HG02943 (cell line): ENCODE data around the gene TMEM86A.
"Not testable (repeated sequence)": the region's sequence is repeated elsewhere in the genome, so short reads cannot be mapped to it uniquely, and the experiment has no call there.

ENCODE experiments used
- ATAC-seq: cut with Tn5 transposase; IDR thresholded peaks from one replicate; pipeline ENCODE4 v1.9.1; 2021; ENCODE audit warnings: mild to moderate bottlenecking, low read depth, moderate library complexity; ENCODE audit not compliant: unreplicated experiment

TMEM86A gene, protein sequence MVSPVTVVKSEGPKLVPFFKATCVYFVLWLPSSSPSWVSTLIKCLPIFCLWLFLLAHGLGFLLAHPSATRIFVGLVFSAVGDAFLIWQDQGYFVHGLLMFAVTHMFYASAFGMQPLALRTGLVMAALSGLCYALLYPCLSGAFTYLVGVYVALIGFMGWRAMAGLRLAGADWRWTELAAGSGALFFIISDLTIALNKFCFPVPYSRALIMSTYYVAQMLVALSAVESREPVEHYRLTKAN

GRCh38 chr11:18698341-18699268 is at the start of gene TMEM86A:
Gene TMEM86A (plus strand): TSS chr11:18698779. CDS start chr11:18698887, 108 bp downstream.
- ATAC-seq = peak; percentile 78

GRCh38 chr11:18650353-18650752 is 48.2 kb upstream of the TMEM86A start:
- no peak for ATAC-seq

DNA sequence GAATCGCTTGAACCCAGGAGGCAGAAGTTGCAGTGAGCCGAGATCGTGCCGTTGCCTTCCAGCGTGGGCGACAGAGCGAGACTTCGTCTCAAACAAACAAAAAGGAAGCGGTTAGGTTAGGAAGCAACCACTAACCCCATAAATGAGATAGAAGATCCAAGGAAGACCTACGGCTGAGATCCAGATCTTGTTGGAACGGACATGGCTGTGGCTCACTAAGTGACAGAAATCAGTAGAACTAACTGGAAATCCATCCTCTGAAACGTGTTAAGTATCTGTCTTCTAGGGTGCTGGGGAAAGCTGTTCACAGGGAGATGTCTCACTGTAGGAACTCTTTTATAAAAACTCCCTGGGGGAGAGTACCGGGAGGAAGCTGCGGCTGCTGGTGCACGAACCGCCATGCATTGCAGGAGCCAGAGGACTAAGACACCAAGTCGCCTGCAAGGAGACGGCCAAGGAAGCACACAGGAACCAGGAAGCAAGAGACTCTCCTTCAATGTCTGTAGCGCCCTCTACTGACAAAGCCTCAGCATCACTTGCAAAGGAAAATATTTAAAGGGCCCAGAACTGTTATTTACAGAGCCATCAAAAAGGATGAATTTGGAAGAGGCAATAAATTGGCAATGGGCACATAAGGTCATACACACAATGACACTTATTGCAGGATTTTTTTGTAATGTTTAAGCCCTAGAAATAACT is 47.6 kb upstream of the TMEM86A start:
- no peak for ATAC-seq

GRCh38 chr11:18657673-18658072 is 40.9 kb upstream of the TMEM86A start:
- ATAC-seq = no peak

GRCh38 chr11:18665353-18665872 is 33.2 kb upstream of the TMEM86A start:
- not testable (repeated sequence) for ATAC-seq

DNA sequence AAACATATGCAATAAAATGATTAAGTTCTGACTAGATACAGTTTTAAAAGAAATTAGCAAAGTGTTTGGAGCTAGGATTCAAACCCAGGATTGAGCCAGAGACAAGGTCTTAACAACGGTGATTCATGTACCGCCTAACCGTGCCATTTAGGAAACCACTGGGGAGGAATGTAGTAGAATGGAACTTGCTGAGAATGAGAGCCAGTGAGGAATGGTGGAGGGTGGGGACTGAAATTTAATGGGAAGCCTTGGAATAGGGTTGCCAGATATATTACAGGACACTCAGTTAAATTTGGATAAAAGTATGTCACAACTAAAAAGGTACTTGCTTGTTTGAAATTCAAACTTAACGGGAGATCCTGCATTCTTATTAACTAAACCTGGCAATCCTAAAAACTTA is 30.4 kb upstream of the TMEM86A start:
- ATAC-seq = no peak

- ATAC-seq = no peak
These were observed 29.4 kb upstream of the TMEM86A start for GRCh38 chr11:18669219-18669596.

DNA sequence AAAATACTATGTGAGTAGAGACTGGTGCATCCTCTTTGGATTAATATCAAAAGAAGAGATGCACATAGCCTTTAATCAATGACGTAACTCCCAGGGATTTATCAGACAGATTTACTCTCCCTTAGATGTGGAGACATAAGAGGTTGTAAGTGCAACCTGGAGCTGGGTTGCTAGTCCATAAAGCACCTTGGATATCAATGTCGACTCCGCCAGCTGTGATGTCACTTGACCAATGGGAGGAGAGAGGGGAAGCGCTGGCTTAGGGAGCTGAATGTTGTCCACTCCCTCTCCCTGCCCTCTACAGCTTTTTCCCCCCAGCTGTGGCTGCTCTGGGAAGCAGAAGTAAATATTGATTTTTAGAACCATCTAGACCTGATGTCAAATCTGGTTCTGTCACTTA is 28.9 kb upstream of the TMEM86A start:
- ATAC-seq = no peak

- ATAC-seq = no peak
These were observed 27.3 kb upstream of the TMEM86A start for GRCh38 chr11:18671246-18671645.

- not testable (repeated sequence) for ATAC-seq
These were observed 26.4 kb upstream of the TMEM86A start for GRCh38 chr11:18672209-18672608.

GRCh38 chr11:18676803-18677202 is 21.8 kb upstream of the TMEM86A start:
- no peak for ATAC-seq

GRCh38 chr11:18677560-18677959 is 21.0 kb upstream of the TMEM86A start:
- no peak for ATAC-seq

DNA sequence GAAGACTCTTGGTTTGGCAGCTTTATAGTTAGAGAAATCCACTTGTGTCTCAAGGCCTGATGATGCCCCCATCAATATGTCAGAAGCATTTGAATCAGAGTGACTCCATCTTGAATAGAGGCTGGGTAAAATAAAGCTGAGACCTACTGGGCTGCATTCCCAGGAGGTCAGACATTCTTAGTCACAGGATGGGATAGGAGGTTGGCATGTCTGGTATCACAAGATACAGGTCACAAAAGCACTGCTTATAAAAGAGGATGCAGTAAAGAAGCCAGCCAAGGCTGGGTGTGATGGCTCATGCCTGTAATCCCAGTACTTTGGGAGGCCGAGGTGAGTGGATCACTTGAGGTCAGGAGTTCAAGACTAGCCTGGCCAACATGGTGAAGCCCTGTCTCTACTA is 16.6 kb upstream of the TMEM86A start:
- not testable (repeated sequence) for ATAC-seq

DNA sequence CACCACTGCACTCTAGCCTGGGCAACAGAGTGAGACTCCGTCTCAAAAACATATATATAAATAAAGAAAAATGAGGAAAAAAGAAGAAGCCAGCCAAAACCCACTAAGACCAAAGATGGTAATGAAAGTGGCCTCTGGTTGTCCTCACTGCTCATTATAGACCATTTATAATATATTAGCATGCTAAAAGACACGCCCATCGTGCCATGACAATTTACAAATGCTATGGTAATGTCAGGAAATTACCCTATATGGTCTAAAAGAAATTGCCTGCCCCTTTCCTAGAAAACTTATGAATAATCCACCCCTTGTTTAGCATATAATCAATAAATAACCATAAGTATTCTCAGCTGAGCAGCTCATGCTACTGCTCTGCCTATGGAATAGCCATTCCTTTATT is 16.1 kb upstream of the TMEM86A start:
- ATAC-seq = no peak

- ATAC-seq = no peak
These were observed 14.3 kb upstream of the TMEM86A start for GRCh38 chr11:18684267-18684666.

DNA sequence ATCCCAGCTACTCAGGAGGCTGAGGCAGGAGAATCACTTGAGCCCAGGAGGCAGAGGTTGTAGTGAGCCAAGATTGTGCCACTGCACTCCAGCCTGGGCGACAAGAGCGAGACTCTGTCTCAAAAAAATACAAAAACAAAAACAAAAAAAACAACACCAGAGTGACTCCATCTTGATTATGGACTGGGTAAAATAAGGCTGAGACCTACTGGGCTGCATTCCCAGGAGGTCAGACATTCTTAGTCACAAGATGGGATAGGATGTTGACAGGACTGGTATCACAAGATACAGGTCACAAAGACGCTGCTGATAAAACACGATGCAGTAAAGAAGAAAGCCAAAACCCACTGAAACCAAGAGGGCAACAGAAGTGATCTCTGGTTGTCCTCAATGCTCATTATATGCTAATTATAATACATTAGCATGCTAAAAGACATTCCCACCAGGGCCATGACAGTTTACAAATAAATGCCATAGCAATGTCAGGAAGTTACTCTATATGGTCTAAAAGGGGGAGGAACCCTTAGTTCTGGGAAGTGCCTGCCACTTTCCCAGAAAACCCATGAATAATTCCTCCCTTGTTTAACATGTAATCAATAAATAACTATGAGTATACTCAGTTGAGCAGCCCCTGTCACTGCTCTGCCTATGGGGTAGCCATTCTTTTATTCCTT is 7.0 kb upstream of the TMEM86A start:
- not testable (repeated sequence) for ATAC-seq

GRCh38 chr11:18692941-18693760 is 5.4 kb upstream of the TMEM86A start:
- no peak for ATAC-seq

- no peak for ATAC-seq
These were observed 1.8 kb upstream of the TMEM86A start for GRCh38 chr11:18696638-18697225.

DNA sequence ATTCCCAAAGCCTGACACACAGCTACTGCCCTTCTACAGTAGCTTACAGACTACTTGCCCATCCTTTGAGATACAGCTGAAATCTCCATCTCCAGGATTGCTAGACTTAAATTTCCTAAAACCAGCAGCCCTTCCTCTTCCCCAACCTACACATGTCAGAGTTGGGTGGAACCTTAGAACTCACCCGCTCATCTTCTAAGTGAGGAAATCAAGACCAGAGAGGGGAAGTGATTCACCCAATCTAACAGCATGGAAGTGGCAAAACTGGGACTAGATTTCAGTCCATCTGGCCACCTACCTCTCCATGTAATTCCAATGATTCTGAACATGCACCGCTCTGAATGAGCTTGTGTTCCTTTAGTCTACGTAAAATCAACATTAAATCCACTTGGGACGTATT is 1.0 kb upstream of the TMEM86A start:
- no peak for ATAC-seq
